ENCODE data around the gene ZCCHC4. TPM values are rescaled to one million over a fixed set of nuclear protein-coding genes. Genes with fewer than 3 reads are reported as not detected.

ZCCHC4 gene
- total RNA-seq, 1 donor from 2014 or later: 10.2 TPM

- no peak overlapping the region for H3K4me3 ChIP-seq (ENCODE audit: insufficient read depth, low read depth, low read length)
- no peaks in the 10 kb centered on the region for H3K79me2 ChIP-seq (ENCODE audit: insufficient read depth, low read length)
- DNase-seq (ENCODE audit: low read depth): no peak
- no peak overlapping the region for H3K9ac ChIP-seq (ENCODE audit: low read length)
- Mint-ChIP-seq H3K4me3 (ENCODE audit: unreplicated experiment) (no peak overlapping the region), H3K27me3 (ENCODE audit: low read depth, unreplicated experiment) (no peaks in the 10 kb centered on the region), H3K27ac (ENCODE audit: unreplicated experiment) (no peak overlapping the region), H3K9me3 (ENCODE audit: unreplicated experiment) (peaks cover 13% of the 10 kb centered on the region), H3K4me1 (ENCODE audit: low read depth, unreplicated experiment) (peaks cover 5% of the 10 kb centered on the region), H3K36me3 (ENCODE audit: low read depth, unreplicated experiment) (peaks cover 2% of the 10 kb centered on the region)
- H3K9me3 ChIP-seq (ENCODE audit: insufficient read depth, low read depth, low read length): no peaks in the 10 kb centered on the region
- no peak overlapping the region for H2AFZ ChIP-seq (ENCODE audit: low read depth, low read length)
- no peak overlapping the region for H3K4me2 ChIP-seq (ENCODE audit: low read length)
- H3K36me3 ChIP-seq (ENCODE audit: insufficient read depth, low read length): no peaks in the 10 kb centered on the region
- FAIRE-seq: no peak
- TF ChIP-seq EZH2 (IDR thresholded peaks at IDR 0.05; ENCODE audit: insufficient read depth, low read length) (no peak), CTCF (IDR thresholded peaks at IDR 0.05; ENCODE audit: insufficient read depth, low read depth, low read length) (no peak)
- H4K20me1 ChIP-seq (ENCODE audit: insufficient read depth, low read length): no peaks in the 10 kb centered on the region
- H3K27me3 ChIP-seq (ENCODE audit: insufficient read depth, low read length): no peaks in the 10 kb centered on the region
- no peaks in the 10 kb centered on the region for H3K4me1 ChIP-seq (ENCODE audit: insufficient read depth, low read length)
- no peak overlapping the region for H3K27ac ChIP-seq (ENCODE audit: low read depth, low read length)
These were observed 22.0 kb upstream of the ZCCHC4 start for GRCh38 chr4:25290490-25291067.

- no peak overlapping the region for H2AFZ ChIP-seq (ENCODE audit: low read depth, low read length)
- H3K4me3 Mint-ChIP-seq (ENCODE audit: unreplicated experiment): no peak overlapping the region
- H3K4me1 Mint-ChIP-seq (ENCODE audit: low read depth, unreplicated experiment): peaks cover 5% of the 10 kb centered on the region
- no peaks in the 10 kb centered on the region for H3K4me1 ChIP-seq (ENCODE audit: insufficient read depth, low read length)
- no peaks in the 10 kb centered on the region for H3K36me3 ChIP-seq (ENCODE audit: insufficient read depth, low read length)
- DNase-seq (ENCODE audit: low read depth): no peak
- no peak overlapping the region for H3K4me3 ChIP-seq (ENCODE audit: insufficient read depth, low read depth, low read length)
- no peaks in the 10 kb centered on the region for H3K79me2 ChIP-seq (ENCODE audit: insufficient read depth, low read length)
- no peak overlapping the region for H3K4me2 ChIP-seq (ENCODE audit: low read length)
- no peak for FAIRE-seq
- no peaks in the 10 kb centered on the region for H3K27me3 Mint-ChIP-seq (ENCODE audit: low read depth, unreplicated experiment)
- no peak overlapping the region for H3K9ac ChIP-seq (ENCODE audit: low read length)
- no peaks in the 10 kb centered on the region for H4K20me1 ChIP-seq (ENCODE audit: insufficient read depth, low read length)
- no peaks in the 10 kb centered on the region for H3K9me3 ChIP-seq (ENCODE audit: insufficient read depth, low read depth, low read length)
- no peak overlapping the region for H3K27ac ChIP-seq (ENCODE audit: low read depth, low read length)
- TF ChIP-seq CTCF (IDR thresholded peaks at IDR 0.05; ENCODE audit: insufficient read depth, low read depth, low read length): no peak
- no peak for TF ChIP-seq EZH2 (IDR thresholded peaks at IDR 0.05; ENCODE audit: insufficient read depth, low read length)
- peaks cover 13% of the 10 kb centered on the region for H3K9me3 Mint-ChIP-seq (ENCODE audit: unreplicated experiment)
- H3K27me3 ChIP-seq (ENCODE audit: insufficient read depth, low read length): no peaks in the 10 kb centered on the region
- no peak overlapping the region for H3K27ac Mint-ChIP-seq (ENCODE audit: unreplicated experiment)
- H3K36me3 Mint-ChIP-seq (ENCODE audit: low read depth, unreplicated experiment): peaks cover 2% of the 10 kb centered on the region
These were observed 21.3 kb upstream of the ZCCHC4 start for GRCh38 chr4:25291158-25291733.

Data from astrocyte (in vitro differentiated cells and primary cell).